ENCODE results near the gene MYO10.
"Not testable (repeated sequence)": the region's sequence is repeated elsewhere in the genome, so short reads cannot be mapped to it uniquely, and the experiment has no call there.

Gene MYO10

GRCh38 chr5:16855485-16855884 is 80.6 kb downstream of the MYO10 start:
- DNase-seq: no peak

- no peak for DNase-seq
Observed at GRCh38 chr5:16854351-16854750, 81.7 kb downstream of the MYO10 start.

- no peak for DNase-seq
Observed at GRCh38 chr5:16853518-16853917, 82.6 kb downstream of the MYO10 start.

GRCh38 chr5:16852251-16853005 is 83.7 kb downstream of the MYO10 start:
- DNase-seq: no peak

- DNase-seq: no peak
Observed at GRCh38 chr5:16849775-16850174, 86.3 kb downstream of the MYO10 start.

GRCh38 chr5:16849181-16849580 is 86.9 kb downstream of the MYO10 start:
- no peak for DNase-seq

- DNase-seq: no peak
Observed at GRCh38 chr5:16844952-16845351, 91.1 kb downstream of the MYO10 start.

GRCh38 chr5:16842896-16843295 is 93.2 kb downstream of the MYO10 start:
- no peak for DNase-seq

- DNase-seq: no peak
Observed at GRCh38 chr5:16841416-16841815, 94.7 kb downstream of the MYO10 start.

GRCh38 chr5:16837305-16837704 is 98.8 kb downstream of the MYO10 start:
- DNase-seq: no peak

- DNase-seq: no peak
Observed at GRCh38 chr5:16834029-16834428, 102.1 kb downstream of the MYO10 start.

- not testable (repeated sequence) for DNase-seq
Observed at GRCh38 chr5:16831326-16831725, 104.8 kb downstream of the MYO10 start.

- no peak for DNase-seq
Observed at GRCh38 chr5:16827755-16828154, 108.3 kb downstream of the MYO10 start.

GRCh38 chr5:16826379-16827125 is 109.5 kb downstream of the MYO10 start:
- no peak for DNase-seq

- DNase-seq: no peak
Observed at GRCh38 chr5:16819522-16820167, 116.4 kb downstream of the MYO10 start.

GRCh38 chr5:16815432-16815831 is 120.7 kb downstream of the MYO10 start:
- no peak for DNase-seq

GRCh38 chr5:16812911-16813310 is 123.2 kb downstream of the MYO10 start:
- no peak for DNase-seq

- DNase-seq: no peak
Observed at GRCh38 chr5:16812448-16812847, 123.6 kb downstream of the MYO10 start.

GRCh38 chr5:16810208-16810854 is 125.8 kb downstream of the MYO10 start:
- DNase-seq: no peak

- no peak for DNase-seq
Observed at GRCh38 chr5:16809395-16810207, 126.5 kb downstream of the MYO10 start.

GRCh38 chr5:16809010-16809394 is 127.1 kb downstream of the MYO10 start:
- DNase-seq: no peak

GRCh38 chr5:16808021-16808420 is 128.1 kb downstream of the MYO10 start:
- no peak for DNase-seq

- DNase-seq: no peak
Observed at GRCh38 chr5:16807547-16807864, 128.6 kb downstream of the MYO10 start.

All from T1000 (cell line).